ENCODE results near the gene RASD2. TPM values are rescaled to one million over a fixed set of nuclear protein-coding genes. Genes with fewer than 3 reads are reported as not detected.

RASD2 gene
- total and polyA plus RNA-seq, 2 experiments from 2014 or later, result 1.2 to 3.6 TPM

DNA sequence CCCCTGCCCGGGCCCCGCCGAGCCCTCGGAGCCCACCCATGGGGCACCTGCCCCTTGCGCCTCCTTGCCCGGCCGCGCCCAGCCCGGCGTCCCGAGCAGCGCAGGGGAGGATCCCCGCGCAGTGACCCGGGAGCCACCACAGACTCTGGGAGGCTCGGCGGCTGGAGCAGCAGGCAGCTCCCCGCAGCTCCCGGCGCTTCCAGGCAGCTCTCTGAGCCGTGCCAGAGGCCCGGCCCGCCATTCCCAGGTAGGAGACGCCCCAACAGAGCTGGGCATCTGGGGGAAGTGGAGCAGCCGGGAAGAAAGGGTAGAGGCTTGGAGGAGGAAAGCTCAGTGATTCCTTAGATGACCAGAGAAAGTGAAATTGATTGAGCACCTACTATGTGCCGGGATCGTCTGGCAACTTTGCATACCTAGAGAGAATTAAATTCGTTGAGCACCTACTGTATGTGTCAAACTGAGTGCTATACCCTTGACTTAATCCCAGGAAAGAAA is 670 bp downstream of the RASD2 start (continued):
- TF ChIP-seq, protein P1, sequence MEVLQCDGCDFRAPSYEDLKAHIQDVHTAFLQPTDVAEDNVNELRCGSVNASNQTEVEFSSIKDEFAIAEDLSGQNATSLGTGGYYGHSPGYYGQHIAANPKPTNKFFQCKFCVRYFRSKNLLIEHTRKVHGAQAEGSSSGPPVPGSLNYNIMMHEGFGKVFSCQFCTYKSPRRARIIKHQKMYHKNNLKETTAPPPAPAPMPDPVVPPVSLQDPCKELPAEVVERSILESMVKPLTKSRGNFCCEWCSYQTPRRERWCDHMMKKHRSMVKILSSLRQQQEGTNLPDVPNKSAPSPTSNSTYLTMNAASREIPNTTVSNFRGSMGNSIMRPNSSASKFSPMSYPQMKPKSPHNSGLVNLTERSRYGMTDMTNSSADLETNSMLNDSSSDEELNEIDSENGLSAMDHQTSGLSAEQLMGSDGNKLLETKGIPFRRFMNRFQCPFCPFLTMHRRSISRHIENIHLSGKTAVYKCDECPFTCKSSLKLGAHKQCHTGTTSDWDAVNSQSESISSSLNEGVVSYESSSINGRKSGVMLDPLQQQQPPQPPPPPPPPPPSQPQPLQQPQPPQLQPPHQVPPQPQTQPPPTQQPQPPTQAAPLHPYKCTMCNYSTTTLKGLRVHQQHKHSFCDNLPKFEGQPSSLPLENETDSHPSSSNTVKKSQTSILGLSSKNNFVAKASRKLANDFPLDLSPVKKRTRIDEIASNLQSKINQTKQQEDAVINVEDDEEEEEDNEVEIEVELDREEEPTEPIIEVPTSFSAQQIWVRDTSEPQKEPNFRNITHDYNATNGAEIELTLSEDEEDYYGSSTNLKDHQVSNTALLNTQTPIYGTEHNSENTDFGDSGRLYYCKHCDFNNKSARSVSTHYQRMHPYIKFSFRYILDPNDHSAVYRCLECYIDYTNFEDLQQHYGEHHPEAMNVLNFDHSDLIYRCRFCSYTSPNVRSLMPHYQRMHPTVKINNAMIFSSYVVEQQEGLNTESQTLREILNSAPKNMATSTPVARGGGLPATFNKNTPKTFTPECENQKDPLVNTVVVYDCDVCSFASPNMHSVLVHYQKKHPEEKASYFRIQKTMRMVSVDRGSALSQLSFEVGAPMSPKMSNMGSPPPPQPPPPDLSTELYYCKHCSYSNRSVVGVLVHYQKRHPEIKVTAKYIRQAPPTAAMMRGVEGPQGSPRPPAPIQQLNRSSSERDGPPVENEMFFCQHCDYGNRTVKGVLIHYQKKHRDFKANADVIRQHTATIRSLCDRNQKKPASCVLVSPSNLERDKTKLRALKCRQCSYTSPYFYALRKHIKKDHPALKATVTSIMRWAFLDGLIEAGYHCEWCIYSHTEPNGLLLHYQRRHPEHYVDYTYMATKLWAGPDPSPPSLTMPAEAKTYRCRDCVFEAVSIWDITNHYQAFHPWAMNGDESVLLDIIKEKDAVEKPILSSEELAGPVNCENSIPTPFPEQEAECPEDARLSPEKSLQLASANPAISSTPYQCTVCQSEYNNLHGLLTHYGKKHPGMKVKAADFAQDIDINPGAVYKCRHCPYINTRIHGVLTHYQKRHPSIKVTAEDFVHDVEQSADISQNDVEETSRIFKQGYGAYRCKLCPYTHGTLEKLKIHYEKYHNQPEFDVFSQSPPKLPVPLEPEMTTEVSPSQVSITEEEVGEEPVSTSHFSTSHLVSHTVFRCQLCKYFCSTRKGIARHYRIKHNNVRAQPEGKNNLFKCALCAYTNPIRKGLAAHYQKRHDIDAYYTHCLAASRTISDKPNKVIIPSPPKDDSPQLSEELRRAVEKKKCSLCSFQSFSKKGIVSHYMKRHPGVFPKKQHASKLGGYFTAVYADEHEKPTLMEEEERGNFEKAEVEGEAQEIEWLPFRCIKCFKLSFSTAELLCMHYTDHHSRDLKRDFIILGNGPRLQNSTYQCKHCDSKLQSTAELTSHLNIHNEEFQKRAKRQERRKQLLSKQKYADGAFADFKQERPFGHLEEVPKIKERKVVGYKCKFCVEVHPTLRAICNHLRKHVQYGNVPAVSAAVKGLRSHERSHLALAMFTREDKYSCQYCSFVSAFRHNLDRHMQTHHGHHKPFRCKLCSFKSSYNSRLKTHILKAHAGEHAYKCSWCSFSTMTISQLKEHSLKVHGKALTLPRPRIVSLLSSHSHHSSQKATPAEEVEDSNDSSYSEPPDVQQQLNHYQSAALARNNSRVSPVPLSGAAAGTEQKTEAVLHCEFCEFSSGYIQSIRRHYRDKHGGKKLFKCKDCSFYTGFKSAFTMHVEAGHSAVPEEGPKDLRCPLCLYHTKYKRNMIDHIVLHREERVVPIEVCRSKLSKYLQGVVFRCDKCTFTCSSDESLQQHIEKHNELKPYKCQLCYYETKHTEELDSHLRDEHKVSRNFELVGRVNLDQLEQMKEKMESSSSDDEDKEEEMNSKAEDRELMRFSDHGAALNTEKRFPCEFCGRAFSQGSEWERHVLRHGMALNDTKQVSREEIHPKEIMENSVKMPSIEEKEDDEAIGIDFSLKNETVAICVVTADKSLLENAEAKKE (CRISPR knock-in tag; IDR thresholded peaks at IDR 0.05), result no peak
- no peak for TF ChIP-seq EZH2 (IDR thresholded peaks at IDR 0.05; ENCODE audit: low read depth, unreplicated experiment)

DNA sequence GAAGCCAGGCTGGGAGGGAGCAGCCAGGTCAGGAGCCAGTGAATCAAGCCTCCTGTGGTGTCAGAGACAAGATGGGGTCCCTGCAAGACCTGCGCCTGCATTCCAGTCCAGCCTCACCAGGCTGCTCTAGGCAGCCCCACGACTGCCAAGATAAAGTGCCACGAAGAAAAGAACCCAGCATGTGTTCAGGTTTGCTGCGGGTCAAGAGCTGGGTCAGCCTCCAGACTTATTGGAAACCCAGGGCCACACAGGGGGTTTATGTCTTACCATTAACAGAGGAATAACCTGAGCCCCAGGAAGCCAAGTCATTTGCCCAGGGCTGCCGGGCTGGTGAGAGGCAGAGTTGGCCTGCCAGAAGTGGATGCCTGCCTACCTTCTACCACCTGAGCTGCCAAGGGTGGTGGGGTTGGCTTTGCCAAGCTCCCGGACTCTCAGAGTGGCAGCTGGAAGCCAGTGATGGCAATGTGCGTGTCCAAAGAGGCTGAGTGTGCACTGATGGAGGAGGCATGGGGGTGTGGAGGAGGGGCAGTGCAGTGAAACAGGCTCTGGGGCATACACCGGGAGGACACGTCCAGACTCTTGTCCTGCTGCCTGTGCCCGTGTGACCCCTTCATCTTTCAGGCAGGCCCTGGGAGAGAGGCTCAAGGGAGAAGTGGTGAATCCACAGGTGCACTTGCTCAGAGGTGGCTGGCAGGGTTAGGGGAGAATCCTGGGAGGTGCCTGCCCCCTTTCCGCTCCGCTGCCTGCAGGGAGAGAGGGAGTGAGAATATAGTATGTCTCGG is 1.7 kb downstream of the RASD2 start:
- H3K36me3 Mint-ChIP-seq (ENCODE audit: low read depth), result no peaks in the 10 kb centered on the region
- Histone ChIP-seq H3K27me3 (ENCODE audit: insufficient read depth) (peaks cover 32% of the 10 kb centered on the region), H3K9me2 (ENCODE audit: insufficient read depth) (no peaks in the 10 kb centered on the region), H4K20me1 (replicated peaks; ENCODE audit: insufficient read depth) (no peaks in the 10 kb centered on the region), H3K4me2 (peak overlapping the region; percentile 89), H3K36me3 (ENCODE audit: insufficient read depth) (no peaks in the 10 kb centered on the region), H3K4me1 (ENCODE audit: insufficient read depth) (peaks cover 8% of the 10 kb centered on the region), H3K27ac (ENCODE audit: low read depth) (no peak overlapping the region), H3K79me2 (replicated peaks; ENCODE audit: insufficient read depth) (no peaks in the 10 kb centered on the region), H2AFZ (no peak overlapping the region; the same call in 1 of the 2 replicates), H3K4me3 (no peak overlapping the region; the same call in 1 of the 2 replicates), H3F3A (replicated peaks; ENCODE audit: low read depth) (peaks cover 14% of the 10 kb centered on the region)
- H3K9me3 Mint-ChIP-seq, result no peaks in the 10 kb centered on the region
- ATAC-seq (no peak; the same call in 2 of the 3 replicates), DNase-seq (ENCODE audit: low spot score) (no peak)
- H3K27me3 Mint-ChIP-seq (ENCODE audit: insufficient read depth, low read depth, poor library complexity), result peaks cover 38% of the 10 kb centered on the region
- H3K4me1 Mint-ChIP-seq, result peaks cover 26% of the 10 kb centered on the region
- peak overlapping the region; percentile 21; the same call in 1 of the 3 replicates for H3K4me3 Mint-ChIP-seq
- no peak for TF ChIP-seq EZH2phosphoT487 (IDR thresholded peaks at IDR 0.05; ENCODE audit: unreplicated experiment)
- TF ChIP-seq, protein P2, sequence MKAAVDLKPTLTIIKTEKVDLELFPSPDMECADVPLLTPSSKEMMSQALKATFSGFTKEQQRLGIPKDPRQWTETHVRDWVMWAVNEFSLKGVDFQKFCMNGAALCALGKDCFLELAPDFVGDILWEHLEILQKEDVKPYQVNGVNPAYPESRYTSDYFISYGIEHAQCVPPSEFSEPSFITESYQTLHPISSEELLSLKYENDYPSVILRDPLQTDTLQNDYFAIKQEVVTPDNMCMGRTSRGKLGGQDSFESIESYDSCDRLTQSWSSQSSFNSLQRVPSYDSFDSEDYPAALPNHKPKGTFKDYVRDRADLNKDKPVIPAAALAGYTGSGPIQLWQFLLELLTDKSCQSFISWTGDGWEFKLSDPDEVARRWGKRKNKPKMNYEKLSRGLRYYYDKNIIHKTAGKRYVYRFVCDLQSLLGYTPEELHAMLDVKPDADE (IDR thresholded peaks at IDR 0.05), result no peak
- H3K27ac Mint-ChIP-seq, result no peak overlapping the region

Measured in GM23338 (cell line).